IMR-90 (cell line): Measurements from ENCODE around the gene SRCIN1. TPM values are rescaled to one million over a fixed set of nuclear protein-coding genes. Genes with fewer than 3 reads are reported as not detected.
"Not testable (repeated sequence)": the region's sequence is repeated elsewhere in the genome, so short reads cannot be mapped to it uniquely, and the experiment has no call there.

ENCODE experiments used
- ATAC-seq: fragments of 200-7000 bp; cut with Tn5 transposase; 2 replicates; pipeline ENCODE4 v1.9.1; 2020; ENCODE audit warnings: low read depth, mild to moderate bottlenecking, moderate library complexity
- BruUV-seq: library from RNA; stranded (reverse); fragments of 400-500 nt; replicated peaks from 2 replicates; lab custom pipeline; 2021; lab: Mats Ljungman, UMichigan
- CTCF ChIA-PET: fragments of 300-600 bp; formaldehyde crosslinking; extraction: SDS; loops from one replicate; lab custom pipeline; 2021; ENCODE audit warnings: antibody characterized with exemption; lab: Yijun Ruan, JAX
- POLR2A ChIA-PET: fragments of 300-600 bp; sonication (Branson Sonifier 250); formaldehyde crosslinking; loops from one replicate; lab custom pipeline; 2022; ENCODE audit warnings: antibody characterized with exemption; ENCODE audit not compliant: unreplicated experiment; lab: Charles Lee
- DNase-seq: peaks from one replicate; pipeline ENCODE4 v3.0.0; 2013
- H2AFZ ChIP-seq: replicated peaks from 2 replicates; pipeline ENCODE3; 2013; ENCODE audit warnings: low read length, mild to moderate bottlenecking; ENCODE audit not compliant: poor library complexity
- H2AK5ac ChIP-seq: 2 replicates; pipeline ENCODE4 v1.6.1; 2013; ENCODE audit warnings: low read depth, low read length, inconsistent platforms
- H2AK9ac ChIP-seq: replicated peaks from 2 replicates; pipeline ENCODE3; 2013; ENCODE audit warnings: mild to moderate bottlenecking, low read depth, low read length, moderate library complexity; ENCODE audit not compliant: poor library complexity
- H2BK120ac ChIP-seq: 2 replicates; pipeline ENCODE4 v1.6.1; 2013; ENCODE audit warnings: low read depth, low read length, inconsistent platforms
- H2BK15ac ChIP-seq: 3 replicates; pipeline ENCODE4 v1.6.1; 2013; ENCODE audit warnings: low read depth, low read length, inconsistent platforms
- H2BK20ac ChIP-seq: 2 replicates; pipeline ENCODE4 v1.6.1; 2013; ENCODE audit warnings: low read depth, mild to moderate bottlenecking, inconsistent platforms, low read length, moderate library complexity
- H2BK5ac ChIP-seq: 2 replicates; pipeline ENCODE4 v1.6.1; 2013; ENCODE audit warnings: mild to moderate bottlenecking, low read depth, low read length, inconsistent platforms; ENCODE audit not compliant: poor library complexity, severe bottlenecking
- H3K14ac ChIP-seq: replicated peaks from 2 replicates; pipeline ENCODE4 v1.6.1; 2013; ENCODE audit warnings: low read depth, low read length, inconsistent platforms
- H3K18ac ChIP-seq: 2 replicates; pipeline ENCODE4 v1.6.1; 2013; ENCODE audit warnings: low read depth, low read length, control low read depth
- H3K23ac ChIP-seq: 2 replicates; pipeline ENCODE4 v1.6.1; 2013; ENCODE audit warnings: low read depth, low read length, inconsistent platforms
- H3K27ac ChIP-seq: 2 replicates; pipeline ENCODE4 v1.5.1; 2013; ENCODE audit warnings: mild to moderate bottlenecking, control low read depth, low read length; ENCODE audit not compliant: insufficient read depth
- H3K27me3 ChIP-seq: 2 replicates; pipeline ENCODE4 v1.6.1; 2013; ENCODE audit warnings: low read length; ENCODE audit not compliant: control insufficient read depth, insufficient read depth
- H3K36me3 ChIP-seq: 2 replicates; pipeline ENCODE4 v1.6.1; 2013; ENCODE audit warnings: low read length, mixed read lengths; ENCODE audit not compliant: control insufficient read depth, insufficient read depth
- H3K4ac ChIP-seq: 2 replicates; pipeline ENCODE4 v1.6.1; 2013; ENCODE audit warnings: low read depth, low read length, inconsistent platforms
- H3K4me1 ChIP-seq: 2 replicates; pipeline ENCODE4 v1.6.1; 2013; ENCODE audit warnings: low read length, mixed read lengths; ENCODE audit not compliant: control insufficient read depth, insufficient read depth
- H3K4me2 ChIP-seq: 2 replicates; pipeline ENCODE4 v1.6.1; 2013; ENCODE audit warnings: low read depth, mild to moderate bottlenecking, control low read depth, low read length, moderate library complexity
- H3K4me3 ChIP-seq: 2 replicates; pipeline ENCODE4 v1.5.1; 2013; ENCODE audit warnings: low read depth, mild to moderate bottlenecking, control low read depth, low read length, moderate library complexity; ENCODE audit not compliant: insufficient read depth
- H3K56ac ChIP-seq: 2 replicates; pipeline ENCODE4 v1.6.1; 2013; ENCODE audit warnings: low read length, inconsistent platforms; ENCODE audit not compliant: insufficient read depth; ENCODE audit errors: extremely low read depth
- H3K79me1 ChIP-seq, 2 experiments: 2 replicates each; pipeline ENCODE4 v1.6.1; 2013; ENCODE audit warnings: low read length in 2 of 2, inconsistent platforms in 1 of 2, low read depth in 1 of 2
- H3K9ac ChIP-seq: 2 replicates; pipeline ENCODE4 v1.6.1; 2013; ENCODE audit warnings: low read depth, low read length, control low read depth
- H3K9me1 ChIP-seq: 2 replicates; pipeline ENCODE4 v1.6.1; 2013; ENCODE audit warnings: low read length, inconsistent platforms; ENCODE audit not compliant: insufficient read depth
- H3K9me3 ChIP-seq: 2 replicates; pipeline ENCODE4 v1.6.1; 2013; ENCODE audit warnings: low read length; ENCODE audit not compliant: control insufficient read depth, insufficient read depth
- H4K20me1 ChIP-seq: 2 replicates; pipeline ENCODE4 v1.6.1; 2013; ENCODE audit warnings: low read length, inconsistent platforms; ENCODE audit not compliant: insufficient read depth
- H4K5ac ChIP-seq: 2 replicates; pipeline ENCODE4 v1.6.1; 2013; ENCODE audit warnings: mild to moderate bottlenecking, low read depth, low read length, control low read depth
- H4K8ac ChIP-seq, 2 experiments: 2 replicates each; pipeline ENCODE4 v1.6.1; 2013; ENCODE audit warnings: low read depth in 2 of 2, low read length in 2 of 2, control low read depth in 1 of 2, inconsistent platforms in 1 of 2
- H4K91ac ChIP-seq: 2 replicates; pipeline ENCODE4 v1.6.1; 2013; ENCODE audit warnings: low read depth, low read length, inconsistent platforms; ENCODE audit not compliant: insufficient read depth
- WGBS, 2 experiments: methylation state at CpG; one replicate each; pipeline versions ENCODE4 v1.1.5 to v1.1.7; 2013; ENCODE audit warnings: missing lambda C conversion rate in 2 of 2; ENCODE audit not compliant: insufficient read length in 1 of 2; ENCODE audit errors: extremely low coverage in 2 of 2; 5-methylcytosine and 5-hydroxymethylcytosine counted together
- dilution Hi-C: fragments of 300-500 bp; cut with HindIII; formaldehyde crosslinking; loops from one replicate; pipeline ENCODE4 v1.14.3; 2018; ENCODE audit warnings: low sequenced_read_pairs; ENCODE audit not compliant: unreplicated experiment
- in situ Hi-C: fragments of 300-500 bp; cut with MboI; formaldehyde crosslinking; loops from 3 replicates; pipeline ENCODE4 v1.14.3; 2019; ENCODE audit warnings: low sequenced_read_pairs, inconsistent platforms, mixed read lengths
- intact Hi-C: fragments of 100-400 bp; cut with micrococcal nuclease; formaldehyde crosslinking; loops from 2 replicates; pipeline ENCODE4 v1.10.0; 2022
- polyA plus RNA-seq, 3 experiments: library from polyadenylated mRNA; depleted of rRNA; stranded (reverse); fragments of >200 nt; gene quantifications; 2 replicates each; pipeline ENCODE4 v1.2.3, GENCODE V29; 2012; ENCODE audit warnings: low replicate concordance in 1 of 3
- total RNA-seq: library from RNA; depleted of rRNA; stranded (reverse); fragments of >200 nt; gene quantifications from 2 replicates; pipeline ENCODE4 v1.2.3, GENCODE V29; 2012

The SRCIN1 gene
- total and polyA plus RNA-seq, 2 of the 4 experiments (the other 2 are of a cell fraction): not detected

- H4K5ac ChIP-seq, CTCF ChIA-PET, H3K27ac ChIP-seq, H3K23ac ChIP-seq, H3K4me1 ChIP-seq, H4K91ac ChIP-seq, H2AK9ac ChIP-seq, H3K9me1 ChIP-seq, H2AFZ ChIP-seq, H3K79me1 ChIP-seq, H3K14ac ChIP-seq, intact Hi-C loops, H3K18ac ChIP-seq, H4K20me1 ChIP-seq, in situ Hi-C loops, H4K8ac ChIP-seq, H3K9ac ChIP-seq, H3K9me3 ChIP-seq, H3K4me3 ChIP-seq, dilution Hi-C loops, BruUV-seq, H2AK5ac ChIP-seq, H2BK15ac ChIP-seq, H3K36me3 ChIP-seq, ATAC-seq, H2BK120ac ChIP-seq, DNase-seq, H3K4me2 ChIP-seq, H3K4ac ChIP-seq, H2BK20ac ChIP-seq, H3K56ac ChIP-seq, H2BK5ac ChIP-seq, POLR2A ChIA-PET: not testable (repeated sequence)
- peaks cover 48% of the 10 kb centered on the region for H3K27me3 ChIP-seq
- WGBS, 2 experiments: 79% methylated on average over 4 of the region's 11 CpGs; no CpG with 5 or more reads in 1 of the 2 experiments
These were observed 74.0 kb downstream of the SRCIN1 start for GRCh38 chr17:38531761-38532160.

- H2AFZ ChIP-seq, H4K8ac ChIP-seq, H2BK5ac ChIP-seq, H2BK15ac ChIP-seq, H3K23ac ChIP-seq, H3K27ac ChIP-seq, H3K18ac ChIP-seq, H2AK5ac ChIP-seq, BruUV-seq, H3K9ac ChIP-seq, H4K20me1 ChIP-seq, dilution Hi-C loops, ATAC-seq, H3K4me1 ChIP-seq, CTCF ChIA-PET, H3K9me1 ChIP-seq, H3K56ac ChIP-seq, H3K4ac ChIP-seq, H3K79me1 ChIP-seq, H3K14ac ChIP-seq, H3K9me3 ChIP-seq, H2AK9ac ChIP-seq, H4K5ac ChIP-seq, H3K4me2 ChIP-seq, POLR2A ChIA-PET, H4K91ac ChIP-seq, intact Hi-C loops, H3K36me3 ChIP-seq, H2BK120ac ChIP-seq, H2BK20ac ChIP-seq, in situ Hi-C loops, DNase-seq, H3K4me3 ChIP-seq: not testable (repeated sequence)
- peaks cover 40% of the 10 kb centered on the region for H3K27me3 ChIP-seq
- no CpG with 5 or more reads among the region's 11 CpGs for WGBS, 2 experiments
These were observed 74.9 kb downstream of the SRCIN1 start for GRCh38 chr17:38530856-38531255.
